ENCODE data around the gene CNTD1.
"Not testable (repeated sequence)": the region's sequence is repeated elsewhere in the genome, so short reads cannot be mapped to it uniquely, and the experiment has no call there.

Gene CNTD1

DNA sequence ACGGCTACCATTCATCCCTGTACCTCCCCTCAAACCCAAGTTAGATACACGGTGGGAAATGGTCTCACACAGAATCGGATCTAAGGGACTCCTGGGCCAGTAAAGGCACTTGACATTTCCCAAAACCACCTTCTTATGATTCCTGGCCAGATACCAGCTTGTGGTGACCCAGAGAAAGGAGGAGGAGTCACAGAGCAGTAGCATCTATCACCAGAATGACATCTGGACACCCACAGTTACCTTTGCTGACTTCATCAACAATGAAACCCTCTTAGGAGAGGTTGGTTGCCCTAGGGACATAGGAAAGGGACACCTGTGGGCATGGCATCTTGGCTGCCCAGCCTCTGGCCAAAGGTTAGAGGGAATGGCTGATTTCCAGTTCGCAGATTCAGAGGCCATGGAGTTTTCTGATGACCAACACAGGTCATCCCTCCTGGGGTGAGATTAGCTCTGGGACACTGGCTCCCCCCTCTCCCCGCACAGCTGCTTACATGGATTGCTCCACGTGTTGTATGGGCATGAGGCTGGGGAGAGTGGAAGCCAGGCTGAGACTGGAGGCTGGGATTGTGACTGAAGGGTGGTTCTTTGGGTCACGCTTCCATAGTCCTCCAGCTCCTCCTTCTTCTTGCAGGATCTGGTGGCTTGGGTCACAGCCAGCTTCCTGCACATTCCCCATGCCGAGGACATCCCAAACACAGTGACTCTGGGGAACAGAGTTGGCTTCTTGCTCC is 51.0 kb downstream of the CNTD1 start:
- Histone ChIP-seq H3K4me2 (ENCODE audit: insufficient read depth, low read length) (no peak overlapping the region), H3K27ac (ENCODE audit: low read length) (no peak overlapping the region), H3K27me3 (ENCODE audit: insufficient read depth, low read length, poor library complexity) (no peaks in the 10 kb centered on the region), H4K20me1 (ENCODE audit: insufficient read depth, low read length) (peaks cover 7% of the 10 kb centered on the region), H3K79me2 (ENCODE audit: insufficient read depth, low read length) (no peaks in the 10 kb centered on the region), H3K4me3 (ENCODE audit: low read depth in 1 of 2, low read length in 2 of 2) (no peak overlapping the region), H3K9me3 (ENCODE audit: insufficient read depth, low read length, severe bottlenecking) (no peaks in the 10 kb centered on the region), H3K9ac (ENCODE audit: low read depth, low read length) (no peak overlapping the region), H2AFZ (ENCODE audit: low read depth, low read length) (no peak overlapping the region), H3K4me1 (ENCODE audit: insufficient read depth, low read length) (no peaks in the 10 kb centered on the region), H3K36me3 (ENCODE audit: insufficient read depth, low read length) (peaks cover 11% of the 10 kb centered on the region)
- DNase-seq (no peak), ATAC-seq (ENCODE audit: insufficient read depth, low read depth) (no peak)
- TF ChIP-seq, protein P1, sequence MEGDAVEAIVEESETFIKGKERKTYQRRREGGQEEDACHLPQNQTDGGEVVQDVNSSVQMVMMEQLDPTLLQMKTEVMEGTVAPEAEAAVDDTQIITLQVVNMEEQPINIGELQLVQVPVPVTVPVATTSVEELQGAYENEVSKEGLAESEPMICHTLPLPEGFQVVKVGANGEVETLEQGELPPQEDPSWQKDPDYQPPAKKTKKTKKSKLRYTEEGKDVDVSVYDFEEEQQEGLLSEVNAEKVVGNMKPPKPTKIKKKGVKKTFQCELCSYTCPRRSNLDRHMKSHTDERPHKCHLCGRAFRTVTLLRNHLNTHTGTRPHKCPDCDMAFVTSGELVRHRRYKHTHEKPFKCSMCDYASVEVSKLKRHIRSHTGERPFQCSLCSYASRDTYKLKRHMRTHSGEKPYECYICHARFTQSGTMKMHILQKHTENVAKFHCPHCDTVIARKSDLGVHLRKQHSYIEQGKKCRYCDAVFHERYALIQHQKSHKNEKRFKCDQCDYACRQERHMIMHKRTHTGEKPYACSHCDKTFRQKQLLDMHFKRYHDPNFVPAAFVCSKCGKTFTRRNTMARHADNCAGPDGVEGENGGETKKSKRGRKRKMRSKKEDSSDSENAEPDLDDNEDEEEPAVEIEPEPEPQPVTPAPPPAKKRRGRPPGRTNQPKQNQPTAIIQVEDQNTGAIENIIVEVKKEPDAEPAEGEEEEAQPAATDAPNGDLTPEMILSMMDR (IDR thresholded peaks at IDR 0.05; ENCODE audit: borderline replicate concordance, extremely low read depth, low read length, poor library complexity, severe bottlenecking): no peak
- no peak for TF ChIP-seq EZH2 (IDR thresholded peaks at IDR 0.05; ENCODE audit: borderline replicate concordance, low read depth, low read length, severe bottlenecking)

DNA sequence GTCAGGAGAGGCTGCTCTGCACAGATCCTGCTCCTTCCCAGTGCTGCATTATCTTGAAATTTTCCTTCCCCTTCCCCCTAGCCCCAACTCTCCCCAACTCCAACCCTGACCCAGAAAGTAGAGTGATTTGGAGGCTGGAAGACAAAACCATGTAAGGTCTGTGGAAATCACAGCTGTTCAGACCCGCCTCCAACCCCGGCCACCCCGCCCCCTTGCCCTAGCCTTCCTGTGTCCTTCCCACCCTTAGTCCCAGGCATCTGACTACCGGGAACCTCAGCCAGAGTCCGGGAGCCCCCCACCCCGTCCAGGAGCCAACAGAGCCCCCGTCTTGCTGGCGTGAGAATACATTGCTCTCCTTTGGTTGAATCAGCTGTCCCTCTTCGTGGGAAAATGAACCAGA is 52.3 kb downstream of the CNTD1 start, which contains the start of gene AOC3:
Gene AOC3 (plus strand): TSS at position 246 of the 400 bp plus-strand sequence. CDS start 145 bp downstream, at position 391.
- no peak within 1 kb of the TSS for H3K4me2 ChIP-seq (ENCODE audit: insufficient read depth, low read length)
- TF ChIP-seq, protein P1 (IDR thresholded peaks at IDR 0.05; ENCODE audit: borderline replicate concordance, extremely low read depth, low read length, poor library complexity, severe bottlenecking): no peak
- no peak for TF ChIP-seq EZH2 (IDR thresholded peaks at IDR 0.05; ENCODE audit: borderline replicate concordance, low read depth, low read length, severe bottlenecking)
- no peak for ATAC-seq (ENCODE audit: insufficient read depth, low read depth)
- no peaks in the 10 kb centered on the region for H3K79me2 ChIP-seq (ENCODE audit: insufficient read depth, low read length)
- no peak within 1 kb of the TSS for H3K27ac ChIP-seq (ENCODE audit: low read length)
- H3K36me3 ChIP-seq (ENCODE audit: insufficient read depth, low read length): no peaks in the 10 kb centered on the region
- H4K20me1 ChIP-seq (ENCODE audit: insufficient read depth, low read length): peaks cover 7% of the 10 kb centered on the region; the same call in 1 of the 2 replicates
- H3K27me3 ChIP-seq (ENCODE audit: insufficient read depth, low read length, poor library complexity): no peaks in the 10 kb centered on the region
- H3K9ac ChIP-seq (ENCODE audit: low read depth, low read length): no peak within 1 kb of the TSS
- H2AFZ ChIP-seq (ENCODE audit: low read depth, low read length): no peak within 1 kb of the TSS
- no peak for DNase-seq
- no peaks in the 10 kb centered on the region for H3K4me1 ChIP-seq (ENCODE audit: insufficient read depth, low read length)
- no peak within 1 kb of the TSS for H3K4me3 ChIP-seq (ENCODE audit: low read depth in 1 of 2, low read length in 2 of 2)
- no peaks in the 10 kb centered on the region for H3K9me3 ChIP-seq (ENCODE audit: insufficient read depth, low read length, severe bottlenecking)

DNA sequence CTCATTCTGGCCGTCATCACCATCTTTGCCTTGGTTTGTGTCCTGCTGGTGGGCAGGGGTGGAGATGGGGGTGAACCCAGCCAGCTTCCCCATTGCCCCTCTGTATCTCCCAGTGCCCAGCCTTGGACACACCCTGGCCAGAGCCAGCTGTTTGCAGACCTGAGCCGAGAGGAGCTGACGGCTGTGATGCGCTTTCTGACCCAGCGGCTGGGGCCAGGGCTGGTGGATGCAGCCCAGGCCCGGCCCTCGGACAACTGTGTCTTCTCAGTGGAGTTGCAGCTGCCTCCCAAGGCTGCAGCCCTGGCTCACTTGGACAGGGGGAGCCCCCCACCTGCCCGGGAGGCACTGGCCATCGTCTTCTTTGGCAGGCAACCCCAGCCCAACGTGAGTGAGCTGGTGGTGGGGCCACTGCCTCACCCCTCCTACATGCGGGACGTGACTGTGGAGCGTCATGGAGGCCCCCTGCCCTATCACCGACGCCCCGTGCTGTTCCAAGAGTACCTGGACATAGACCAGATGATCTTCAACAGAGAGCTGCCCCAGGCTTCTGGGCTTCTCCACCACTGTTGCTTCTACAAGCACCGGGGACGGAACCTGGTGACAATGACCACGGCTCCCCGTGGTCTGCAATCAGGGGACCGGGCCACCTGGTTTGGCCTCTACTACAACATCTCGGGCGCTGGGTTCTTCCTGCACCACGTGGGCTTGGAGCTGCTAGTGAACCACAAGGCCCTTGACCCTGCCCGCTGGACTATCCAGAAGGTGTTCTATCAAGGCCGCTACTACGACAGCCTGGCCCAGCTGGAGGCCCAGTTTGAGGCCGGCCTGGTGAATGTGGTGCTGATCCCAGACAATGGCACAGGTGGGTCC is 52.9 kb downstream of the CNTD1 start:
- not testable (repeated sequence) for H4K20me1 ChIP-seq (ENCODE audit: insufficient read depth, low read length); H3K27ac ChIP-seq (ENCODE audit: low read length); H3K79me2 ChIP-seq (ENCODE audit: insufficient read depth, low read length); H3K9me3 ChIP-seq (ENCODE audit: insufficient read depth, low read length, severe bottlenecking); H2AFZ ChIP-seq (ENCODE audit: low read depth, low read length); H3K4me3 ChIP-seq (ENCODE audit: low read depth in 1 of 2, low read length in 2 of 2); H3K9ac ChIP-seq (ENCODE audit: low read depth, low read length); ATAC-seq (ENCODE audit: insufficient read depth, low read depth); DNase-seq; H3K4me2 ChIP-seq (ENCODE audit: insufficient read depth, low read length); H3K27me3 ChIP-seq (ENCODE audit: insufficient read depth, low read length, poor library complexity); H3K4me1 ChIP-seq (ENCODE audit: insufficient read depth, low read length); H3K36me3 ChIP-seq (ENCODE audit: insufficient read depth, low read length)

DNA sequence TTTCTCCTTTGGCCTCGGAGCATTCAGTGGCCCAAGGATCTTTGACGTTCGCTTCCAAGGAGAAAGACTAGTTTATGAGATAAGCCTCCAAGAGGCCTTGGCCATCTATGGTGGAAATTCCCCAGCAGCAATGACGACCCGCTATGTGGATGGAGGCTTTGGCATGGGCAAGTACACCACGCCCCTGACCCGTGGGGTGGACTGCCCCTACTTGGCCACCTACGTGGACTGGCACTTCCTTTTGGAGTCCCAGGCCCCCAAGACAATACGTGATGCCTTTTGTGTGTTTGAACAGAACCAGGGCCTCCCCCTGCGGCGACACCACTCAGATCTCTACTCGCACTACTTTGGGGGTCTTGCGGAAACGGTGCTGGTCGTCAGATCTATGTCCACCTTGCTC is 53.7 kb downstream of the CNTD1 start:
- Histone ChIP-seq H3K27me3 (ENCODE audit: insufficient read depth, low read length, poor library complexity) (peaks cover 8% of the 10 kb centered on the region), H3K79me2 (ENCODE audit: insufficient read depth, low read length) (no peaks in the 10 kb centered on the region), H2AFZ (ENCODE audit: low read depth, low read length) (no peak overlapping the region), H3K4me3 (ENCODE audit: low read depth in 1 of 2, low read length in 2 of 2) (no peak overlapping the region), H3K4me2 (ENCODE audit: insufficient read depth, low read length) (no peak overlapping the region), H3K9ac (ENCODE audit: low read depth, low read length) (no peak overlapping the region), H4K20me1 (ENCODE audit: insufficient read depth, low read length) (no peaks in the 10 kb centered on the region; the same call in 1 of the 2 replicates), H3K9me3 (ENCODE audit: insufficient read depth, low read length, severe bottlenecking) (no peaks in the 10 kb centered on the region), H3K36me3 (ENCODE audit: insufficient read depth, low read length) (no peaks in the 10 kb centered on the region), H3K4me1 (ENCODE audit: insufficient read depth, low read length) (no peaks in the 10 kb centered on the region), H3K27ac (ENCODE audit: low read length) (no peak overlapping the region)
- TF ChIP-seq EZH2 (IDR thresholded peaks at IDR 0.05; ENCODE audit: borderline replicate concordance, low read depth, low read length, severe bottlenecking): no peak
- TF ChIP-seq, protein P1 (IDR thresholded peaks at IDR 0.05; ENCODE audit: borderline replicate concordance, extremely low read depth, low read length, poor library complexity, severe bottlenecking): no peak
- DNase-seq: no peak
- no peak for ATAC-seq (ENCODE audit: insufficient read depth, low read depth)
